LNCaP clone FGC (cell line): Measurements from ENCODE around the gene GRIN2A.

ENCODE experiments used
- DNase-seq: peaks from one replicate; pipeline ENCODE4 v3.0.0-alpha.2; 2011; ENCODE audit warnings: low read depth
- H3K4me3 ChIP-seq: 2 replicates; pipeline ENCODE4 v1.5.1; 2011; ENCODE audit warnings: mild to moderate bottlenecking, low read depth, low read length, control low read depth
- CTCF ChIP-seq: IDR thresholded peaks from 2 replicates; pipeline ENCODE4 v1.5.1; 2012; ENCODE audit warnings: mild to moderate bottlenecking; ENCODE audit not compliant: control insufficient read depth, insufficient read depth; ENCODE audit errors: extremely low read depth

GRIN2A gene

DNA sequence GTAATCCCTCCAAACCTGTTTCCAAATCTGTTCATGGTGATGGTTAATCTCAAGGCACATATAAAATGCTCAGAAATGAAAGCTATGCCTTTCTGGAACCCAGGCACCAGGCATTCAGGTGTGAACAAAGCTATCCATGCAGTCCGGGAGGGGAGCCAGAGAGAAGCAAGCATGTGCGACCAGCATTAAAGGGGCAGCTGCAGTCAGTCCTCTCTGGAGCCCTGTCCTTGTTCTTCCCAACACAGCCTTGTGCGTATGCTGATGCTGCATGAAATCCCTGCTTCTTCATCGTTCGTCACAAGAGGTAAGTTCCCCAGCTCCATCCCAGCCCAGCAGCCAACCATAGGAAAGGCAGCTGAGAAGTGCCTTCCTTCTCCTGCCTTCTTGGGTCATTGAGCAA lies 148.7 kb downstream of the GRIN2A start:
- no peak overlapping the region for H3K4me3 ChIP-seq
- no peak for TF ChIP-seq CTCF
- no peak for DNase-seq

GRCh38 chr16:10031955-10032354 lies 150.3 kb downstream of the GRIN2A start:
- TF ChIP-seq CTCF = no peak
- no peak overlapping the region for H3K4me3 ChIP-seq
- no peak for DNase-seq

DNA sequence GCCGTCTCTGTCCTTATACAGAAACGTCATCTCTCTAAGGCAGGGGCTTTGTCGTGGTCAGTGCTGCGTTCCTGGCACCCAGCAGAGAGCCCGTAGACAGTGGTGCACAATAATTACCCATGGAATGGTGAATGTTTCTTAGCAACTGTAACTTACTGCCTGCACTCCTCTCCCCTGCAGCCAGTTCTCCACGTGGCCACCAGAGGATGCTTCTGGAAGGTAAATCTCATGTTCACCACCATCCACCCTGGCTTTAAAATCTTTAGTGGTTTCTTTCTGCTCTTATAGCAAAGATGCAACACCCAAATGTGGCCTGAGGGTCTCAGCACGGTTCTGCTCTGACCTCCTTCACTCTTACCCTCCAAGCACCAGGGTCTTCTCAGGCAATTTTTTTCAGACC lies 150.8 kb downstream of the GRIN2A start:
- no peak for TF ChIP-seq CTCF
- no peak overlapping the region for H3K4me3 ChIP-seq
- no peak for DNase-seq

- no peak overlapping the region for H3K4me3 ChIP-seq
- no peak for TF ChIP-seq CTCF
- no peak for DNase-seq
These were observed 153.6 kb downstream of the GRIN2A start for GRCh38 chr16:10028644-10029043.

DNA sequence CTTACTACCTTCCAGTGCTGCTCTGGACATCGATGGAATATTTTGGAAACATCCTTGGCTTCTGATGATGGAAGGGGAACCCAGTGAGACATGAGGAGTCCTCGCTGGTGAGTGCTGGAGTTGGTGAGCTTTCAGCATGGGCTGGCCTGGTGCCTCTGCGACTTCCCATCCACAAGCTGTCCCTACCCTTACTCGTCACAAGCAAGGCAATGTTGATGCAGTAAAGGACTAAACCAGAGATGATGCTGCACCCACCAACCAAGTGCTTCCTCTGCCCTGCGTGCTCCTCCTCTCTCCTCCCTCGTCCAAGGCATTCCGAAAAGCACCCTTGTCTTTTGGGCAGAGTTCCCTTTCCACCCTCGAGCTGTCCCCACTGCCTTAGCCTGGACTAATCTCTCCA lies 154.7 kb downstream of the GRIN2A start:
- no peak for DNase-seq
- H3K4me3 ChIP-seq = no peak overlapping the region
- no peak for TF ChIP-seq CTCF

DNA sequence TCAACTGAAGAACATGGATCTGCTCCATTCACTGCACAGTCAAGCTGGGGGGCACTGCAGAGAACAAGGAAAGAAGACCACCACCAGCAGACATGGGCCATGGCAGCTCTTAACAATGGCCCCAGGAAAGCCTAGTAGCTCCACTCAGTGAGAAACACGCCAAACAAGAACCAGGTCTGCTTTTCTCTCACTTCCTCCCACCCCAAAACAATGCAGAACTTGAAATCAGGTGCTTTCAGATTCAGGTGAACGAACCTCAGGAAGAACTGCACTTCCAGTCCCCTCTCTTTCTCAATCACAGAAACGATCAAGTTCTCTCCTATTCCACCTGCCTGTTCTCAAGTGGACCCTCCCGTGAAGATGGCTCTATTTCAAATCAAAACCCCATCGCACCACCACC lies 155.6 kb downstream of the GRIN2A start:
- no peak for DNase-seq
- TF ChIP-seq CTCF = no peak
- H3K4me3 ChIP-seq = no peak overlapping the region

- no peak overlapping the region for H3K4me3 ChIP-seq
- DNase-seq = no peak
- no peak for TF ChIP-seq CTCF
These were observed 160.1 kb downstream of the GRIN2A start for GRCh38 chr16:10022098-10022497.
